ENCODE measurements around the gene MTX2. TPM values are rescaled to one million over a fixed set of nuclear protein-coding genes. Genes with fewer than 3 reads are reported as not detected.

Gene MTX2
- total RNA-seq, 1 experiment from 2014 or later = 33.7 TPM

GRCh38 chr2:176383836-176384442, 114.7 kb downstream of the MTX2 start:
- Mint-ChIP-seq H3K36me3 (ENCODE audit: insufficient read depth, unreplicated experiment) (no peaks in the 10 kb centered on the region), H3K9me3 (ENCODE audit: unreplicated experiment) (peaks cover 15% of the 10 kb centered on the region), H3K4me1 (ENCODE audit: low read depth, unreplicated experiment) (no peaks in the 10 kb centered on the region), H3K4me3 (ENCODE audit: unreplicated experiment) (no peak overlapping the region), H3K27ac (ENCODE audit: unreplicated experiment) (no peak overlapping the region), H3K27me3 (ENCODE audit: insufficient read depth, unreplicated experiment) (peaks cover 22% of the 10 kb centered on the region)
- H3K36me3 ChIP-seq (ENCODE audit: control insufficient read depth, insufficient read depth, low read length) = no peaks in the 10 kb centered on the region
- H3K4me1 ChIP-seq = no peaks in the 10 kb centered on the region
- intact Hi-C loops (cut with micrococcal nuclease; ENCODE audit: unreplicated experiment) = loop anchor here (10.0 kb wide), 1 partner anchor 259 kb away; the partner anchor contains the start of genes HOXD8 and HOXD9
- peaks cover 2% of the 10 kb centered on the region for H3K9me3 ChIP-seq
- BruUV-seq (replicated peaks) = no TSS peak
- DNase-seq = no peak
- ChIA-PET CTCF (interaction anchor here (0.6 kb wide), 1 partner anchor 251 kb away, joined by 3 read pairs; no protein-coding TSS in a partner anchor), POLR2A (no interaction called here)
- TF ChIP-seq, protein P1, sequence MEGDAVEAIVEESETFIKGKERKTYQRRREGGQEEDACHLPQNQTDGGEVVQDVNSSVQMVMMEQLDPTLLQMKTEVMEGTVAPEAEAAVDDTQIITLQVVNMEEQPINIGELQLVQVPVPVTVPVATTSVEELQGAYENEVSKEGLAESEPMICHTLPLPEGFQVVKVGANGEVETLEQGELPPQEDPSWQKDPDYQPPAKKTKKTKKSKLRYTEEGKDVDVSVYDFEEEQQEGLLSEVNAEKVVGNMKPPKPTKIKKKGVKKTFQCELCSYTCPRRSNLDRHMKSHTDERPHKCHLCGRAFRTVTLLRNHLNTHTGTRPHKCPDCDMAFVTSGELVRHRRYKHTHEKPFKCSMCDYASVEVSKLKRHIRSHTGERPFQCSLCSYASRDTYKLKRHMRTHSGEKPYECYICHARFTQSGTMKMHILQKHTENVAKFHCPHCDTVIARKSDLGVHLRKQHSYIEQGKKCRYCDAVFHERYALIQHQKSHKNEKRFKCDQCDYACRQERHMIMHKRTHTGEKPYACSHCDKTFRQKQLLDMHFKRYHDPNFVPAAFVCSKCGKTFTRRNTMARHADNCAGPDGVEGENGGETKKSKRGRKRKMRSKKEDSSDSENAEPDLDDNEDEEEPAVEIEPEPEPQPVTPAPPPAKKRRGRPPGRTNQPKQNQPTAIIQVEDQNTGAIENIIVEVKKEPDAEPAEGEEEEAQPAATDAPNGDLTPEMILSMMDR (IDR thresholded peaks at IDR 0.05; ENCODE audit: insufficient read depth in 1 of 2, low read depth in 1 of 2, low read length in 1 of 2, severe bottlenecking in 1 of 2, unreplicated experiment in 1 of 2) = no peak
- H3K27me3 ChIP-seq (replicated peaks; ENCODE audit: control insufficient read depth, insufficient read depth, low read length) = no peaks in the 10 kb centered on the region
- H3K4me3 ChIP-seq (ENCODE audit: low read depth, low read length) = no peak overlapping the region

GRCh38 chr2:176385219-176385759, 116.0 kb downstream of the MTX2 start:
- Mint-ChIP-seq H3K27me3 (ENCODE audit: insufficient read depth, unreplicated experiment) (peaks cover 22% of the 10 kb centered on the region), H3K4me3 (ENCODE audit: unreplicated experiment) (no peak overlapping the region), H3K9me3 (ENCODE audit: unreplicated experiment) (peaks cover 1% of the 10 kb centered on the region), H3K4me1 (ENCODE audit: low read depth, unreplicated experiment) (no peaks in the 10 kb centered on the region), H3K27ac (ENCODE audit: unreplicated experiment) (no peak overlapping the region), H3K36me3 (ENCODE audit: insufficient read depth, unreplicated experiment) (no peaks in the 10 kb centered on the region)
- no peak for DNase-seq
- H3K4me3 ChIP-seq (ENCODE audit: low read depth, low read length) = no peak overlapping the region
- intact Hi-C loops (cut with micrococcal nuclease; ENCODE audit: unreplicated experiment) = loop anchor here (10.0 kb wide), 1 partner anchor 260 kb away; the partner anchor contains the start of genes HOXD8 and HOXD9
- POLR2A ChIA-PET = no interaction called here
- H3K27me3 ChIP-seq (replicated peaks; ENCODE audit: control insufficient read depth, insufficient read depth, low read length) = no peaks in the 10 kb centered on the region
- TF ChIP-seq, protein P1 (IDR thresholded peaks at IDR 0.05; ENCODE audit: insufficient read depth in 1 of 2, low read depth in 1 of 2, low read length in 1 of 2, severe bottlenecking in 1 of 2, unreplicated experiment in 1 of 2) = no peak
- no TSS peak for BruUV-seq (replicated peaks)
- H3K4me1 ChIP-seq = no peaks in the 10 kb centered on the region
- CTCF ChIA-PET = interaction anchor here (1.0 to 1.1 kb wide), 2 partner anchors 70 to 258 kb away, joined by 3 to 5 read pairs; no protein-coding TSS in a partner anchor
- no peaks in the 10 kb centered on the region for H3K36me3 ChIP-seq (ENCODE audit: control insufficient read depth, insufficient read depth, low read length)
- no peaks in the 10 kb centered on the region for H3K9me3 ChIP-seq

GRCh38 chr2:176385838-176386237, 116.6 kb downstream of the MTX2 start:
- TF ChIP-seq, protein P1 (IDR thresholded peaks at IDR 0.05; ENCODE audit: insufficient read depth in 1 of 2, low read depth in 1 of 2, low read length in 1 of 2, severe bottlenecking in 1 of 2, unreplicated experiment in 1 of 2) = peak; percentile 13 to 35
- no peak for DNase-seq
- no peaks in the 10 kb centered on the region for H3K4me1 Mint-ChIP-seq (ENCODE audit: low read depth, unreplicated experiment)
- no peak overlapping the region for H3K4me3 ChIP-seq (ENCODE audit: low read depth, low read length)
- peaks cover 22% of the 10 kb centered on the region for H3K27me3 Mint-ChIP-seq (ENCODE audit: insufficient read depth, unreplicated experiment)
- ChIA-PET POLR2A (no interaction called here), CTCF (interaction anchor here (1.0 to 1.1 kb wide), 2 partner anchors 69 to 259 kb away, joined by 3 to 5 read pairs; no protein-coding TSS in a partner anchor)
- H3K27me3 ChIP-seq (replicated peaks; ENCODE audit: control insufficient read depth, insufficient read depth, low read length) = no peaks in the 10 kb centered on the region
- no peak overlapping the region for H3K27ac Mint-ChIP-seq (ENCODE audit: unreplicated experiment)
- no peak overlapping the region for H3K4me3 Mint-ChIP-seq (ENCODE audit: unreplicated experiment)
- no peaks in the 10 kb centered on the region for H3K4me1 ChIP-seq
- no peaks in the 10 kb centered on the region for H3K36me3 Mint-ChIP-seq (ENCODE audit: insufficient read depth, unreplicated experiment)
- no peaks in the 10 kb centered on the region for H3K36me3 ChIP-seq (ENCODE audit: control insufficient read depth, insufficient read depth, low read length)
- no TSS peak for BruUV-seq (replicated peaks)
- no peaks in the 10 kb centered on the region for H3K9me3 Mint-ChIP-seq (ENCODE audit: unreplicated experiment)
- H3K9me3 ChIP-seq = no peaks in the 10 kb centered on the region
- intact Hi-C loops (cut with micrococcal nuclease; ENCODE audit: unreplicated experiment) = loop anchor here (10.0 kb wide), 1 partner anchor 261 kb away; the partner anchor contains the start of genes HOXD8 and HOXD9

Other genes with a start within 250 kb of the MTX2 start
- gene EVX2, start 185.5 kb upstream of the MTX2 start, total RNA-seq (2022) = 0.07 TPM in 1 of 2 replicates, not detected in the other
- not detected in 2 replicates for gene HOXD13, start 176.7 kb upstream of the MTX2 start, total RNA-seq (2022)
- gene HOXD12, start 169.6 kb upstream of the MTX2 start, total RNA-seq (2022) = not detected in 2 replicates
- gene HOXD11, start 162.2 kb upstream of the MTX2 start, total RNA-seq (2022) = not detected in 2 replicates
- not detected in 2 replicates for gene HOXD10, start 152.7 kb upstream of the MTX2 start, total RNA-seq (2022)
- gene HOXD9, start 146.7 kb upstream of the MTX2 start, total RNA-seq (2022) = not detected in 2 replicates
- not detected in 2 replicates for gene HOXD8, start 139.7 kb upstream of the MTX2 start, total RNA-seq (2022)
- gene HOXD4, start 117.9 kb upstream of the MTX2 start, total RNA-seq (2022) = 1.00 and 1.2 TPM in 2 replicates
- gene HOXD3, start 112.1 kb upstream of the MTX2 start, total RNA-seq (2022) = 1.2 and 1.5 TPM in 2 replicates
- not detected in 2 replicates for gene HOXD1, start 80.8 kb upstream of the MTX2 start, total RNA-seq (2022)

Data from Caco-2 (cell line).